HT1080 (cell line): ENCODE results near the gene HRNR. TPM values are rescaled to one million over a fixed set of nuclear protein-coding genes. Genes with fewer than 3 reads are reported as not detected.

Experiments used
- DNase-seq: peaks from one replicate; pipeline ENCODE4 v3.0.0-alpha.2; 2015; ENCODE audit warnings: low read depth
- total RNA-seq: library from RNA; depleted of rRNA; stranded (reverse); fragments of >200 nt; shearing (Covaris generic); gene quantifications from 2 replicates; pipeline ENCODE4 v1.2.3, GENCODE V29; 2014

HRNR gene
- total RNA-seq, 1 experiment from 2014 or later, result not detected

DNA sequence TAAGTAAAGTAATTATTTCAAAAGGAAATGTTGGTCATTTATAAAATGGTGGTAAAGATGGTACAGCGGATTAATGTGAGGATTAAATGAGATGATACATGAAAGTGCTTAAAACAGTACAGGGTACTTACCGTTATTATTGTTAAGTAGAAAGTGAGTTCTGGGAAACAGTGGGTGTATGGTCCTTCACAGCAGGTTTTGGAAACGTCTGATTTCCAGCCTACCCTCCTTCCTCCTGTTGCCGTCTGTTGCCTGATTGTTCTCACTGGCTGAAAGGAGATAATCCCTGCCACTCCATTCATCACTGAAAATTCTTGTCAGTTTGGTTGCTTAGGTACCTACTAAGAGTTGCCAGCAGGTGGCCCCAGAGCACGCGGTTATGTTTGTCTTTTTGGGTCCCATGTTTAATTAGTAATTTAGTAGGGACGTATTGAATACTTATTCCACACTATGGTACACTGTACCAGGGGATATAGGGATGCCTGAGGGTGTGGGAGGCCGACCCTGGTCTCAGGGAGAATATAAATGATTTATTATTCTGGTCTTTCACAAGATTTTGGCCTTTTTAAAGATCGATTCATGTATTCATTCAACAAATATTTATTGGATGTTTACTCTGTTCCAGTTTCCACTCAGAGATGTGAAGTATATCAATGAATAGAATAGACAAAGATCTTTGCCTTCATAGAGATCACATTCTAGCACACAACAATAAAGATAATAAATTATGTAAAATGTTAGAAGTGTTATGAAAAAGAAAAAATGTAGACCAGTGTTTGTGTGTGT lies 34.1 kb downstream of the HRNR start:
- DNase-seq, result peak; percentile 70

DNA sequence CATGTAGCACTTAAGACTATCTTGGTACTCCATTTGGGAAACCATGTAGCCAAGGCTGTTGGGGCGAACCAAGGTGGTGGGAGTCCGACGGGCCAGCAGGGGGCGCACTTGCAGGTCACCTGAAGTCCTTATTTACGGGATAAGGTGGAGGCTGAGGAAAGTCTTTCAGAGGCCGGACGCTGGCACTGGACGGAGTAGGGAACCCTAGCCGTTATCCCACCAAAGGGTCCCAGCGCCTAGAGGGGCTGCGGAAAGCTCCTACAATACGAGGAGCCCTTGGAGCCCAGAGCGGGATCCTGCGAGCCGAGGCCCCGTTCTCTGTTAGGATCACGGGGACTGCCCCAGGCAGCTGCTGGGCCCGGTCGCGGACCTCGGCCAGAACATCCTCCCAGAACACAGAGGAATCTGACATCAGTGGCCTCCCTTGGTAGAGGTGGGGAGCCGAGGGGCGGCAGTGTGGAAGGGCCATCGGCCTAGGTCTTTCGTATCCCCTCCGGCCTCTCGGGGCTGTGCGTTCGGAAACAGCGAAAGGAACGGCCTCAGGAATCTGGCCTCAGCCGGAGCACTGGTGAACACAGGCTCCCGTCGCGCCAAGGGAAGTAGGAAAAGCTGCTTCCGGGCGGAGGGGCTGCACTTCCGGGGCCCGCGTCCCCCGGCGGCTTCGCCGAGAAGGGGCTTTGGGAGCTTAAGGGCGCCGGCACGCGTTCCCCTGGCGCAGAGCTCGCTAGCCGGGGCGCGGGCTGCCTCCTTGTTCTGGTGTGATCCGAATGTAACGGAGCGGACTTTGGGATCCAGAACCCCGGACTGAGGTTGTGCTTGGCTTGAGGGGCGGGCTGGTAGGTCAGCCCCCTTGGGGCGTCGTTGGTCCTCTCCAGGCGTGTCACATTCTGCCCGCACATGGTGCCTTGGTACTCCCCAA lies 35.1 kb downstream of the HRNR start:
- peak; percentile 62 for DNase-seq

GRCh38 chr1:152186556-152187285 lies 37.3 kb downstream of the HRNR start:
- DNase-seq, result peak; percentile 77

- peak; percentile 80 for DNase-seq
These were observed 38.2 kb downstream of the HRNR start for GRCh38 chr1:152185544-152186391.

DNA sequence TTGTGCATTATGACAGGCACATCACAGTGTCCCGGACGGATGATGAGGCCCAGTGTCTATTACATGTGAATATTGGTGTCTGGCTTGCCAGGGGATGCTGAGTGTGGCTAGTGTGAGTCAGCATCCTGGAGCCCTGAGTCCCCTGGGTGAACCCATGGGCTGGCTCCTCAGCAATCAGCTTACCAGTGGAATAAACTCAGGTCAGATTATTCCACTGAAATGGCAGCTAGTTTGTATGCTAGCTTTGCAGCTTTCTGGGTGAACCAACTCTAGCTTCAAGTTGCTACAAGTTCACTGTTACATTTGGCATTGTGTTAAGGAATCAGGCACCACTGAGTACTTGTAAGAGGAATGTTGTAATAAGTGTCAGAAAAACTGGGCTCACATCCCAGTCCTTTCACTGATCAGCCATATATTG lies 41.0 kb downstream of the HRNR start:
- DNase-seq, result peak; percentile 92

GRCh38 chr1:152182431-152182830 lies 41.6 kb downstream of the HRNR start:
- peak; percentile 45 for DNase-seq

DNA sequence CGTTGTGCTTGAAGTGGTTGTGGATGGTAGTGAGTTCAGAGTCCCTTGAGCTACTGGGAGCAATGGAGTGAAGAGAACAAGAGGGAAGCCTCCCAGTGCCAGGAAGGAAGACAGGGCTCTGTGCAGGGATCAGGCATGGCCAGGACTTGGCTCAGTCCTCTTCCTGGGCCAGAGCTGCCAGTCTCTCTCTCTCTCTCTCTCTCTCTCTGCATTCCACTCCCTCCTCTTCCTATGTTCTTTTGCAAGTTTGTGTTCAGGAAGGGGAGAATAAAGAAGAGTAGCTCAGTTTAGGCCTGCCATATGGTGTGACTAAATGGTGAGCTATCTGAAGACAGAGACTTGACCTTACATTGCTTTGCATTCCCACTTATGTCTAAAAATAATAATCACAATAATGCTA lies 44.4 kb downstream of the HRNR start:
- DNase-seq, result peak; percentile 39

DNA sequence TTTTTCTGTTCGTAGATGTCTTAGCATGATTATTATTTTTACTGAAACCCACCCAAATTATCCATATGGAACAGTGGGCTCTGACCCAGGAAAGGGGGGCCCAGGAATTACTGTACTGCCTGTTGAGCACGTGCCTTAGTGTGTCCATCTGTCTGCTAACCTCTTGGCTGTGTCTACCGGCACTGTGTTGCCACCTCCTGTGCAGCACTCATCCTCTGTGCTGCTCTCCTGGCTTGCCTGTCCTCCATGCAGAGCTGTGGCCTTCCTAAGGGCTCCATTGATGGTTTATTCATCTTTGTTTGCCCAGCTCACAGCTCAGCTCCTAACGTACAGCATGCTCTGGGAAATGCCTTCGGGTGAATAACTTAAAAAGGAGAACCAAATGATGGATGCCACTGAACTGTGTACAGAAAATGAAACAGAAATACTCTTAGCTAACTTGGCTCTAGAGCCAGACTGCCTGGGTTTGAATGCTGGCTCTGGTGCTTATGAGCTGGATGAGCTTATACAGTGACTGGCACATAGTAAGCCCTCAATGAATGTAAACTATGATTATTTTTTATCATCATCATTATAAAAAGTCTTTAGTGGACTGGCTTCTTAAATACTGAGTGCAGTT lies 53.6 kb downstream of the HRNR start:
- no peak for DNase-seq

DNA sequence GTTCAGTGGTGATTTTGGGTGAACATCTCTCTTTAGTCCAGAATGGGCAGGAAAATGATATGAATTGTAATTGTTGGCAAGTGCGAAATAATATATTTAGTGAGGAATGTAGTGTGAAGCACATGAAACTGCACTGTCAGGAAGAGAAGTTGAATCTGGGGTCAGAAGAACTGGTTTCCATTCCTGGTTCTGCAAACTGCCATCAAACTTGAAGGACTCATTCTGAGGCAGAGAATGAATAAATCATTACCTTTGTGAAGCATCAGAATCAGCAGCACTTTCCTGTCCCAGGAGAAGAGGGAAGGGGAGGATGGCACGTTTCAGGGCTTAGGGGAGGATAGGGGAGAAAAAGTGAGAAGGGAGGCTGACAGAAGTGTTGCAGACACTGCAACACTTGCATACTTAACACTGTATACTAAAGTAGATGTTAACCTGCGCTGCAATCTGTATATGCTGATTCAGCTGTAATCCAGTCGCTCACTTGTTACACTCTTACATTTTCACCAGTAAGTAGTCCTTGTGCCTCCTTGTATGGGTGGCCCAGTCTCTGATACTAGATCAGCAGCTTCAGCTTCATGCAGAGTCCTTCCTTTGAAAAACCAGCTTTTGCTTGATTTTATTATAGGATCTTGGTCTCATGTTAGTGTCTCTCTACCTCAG lies 54.5 kb downstream of the HRNR start:
- DNase-seq, result no peak

DNA sequence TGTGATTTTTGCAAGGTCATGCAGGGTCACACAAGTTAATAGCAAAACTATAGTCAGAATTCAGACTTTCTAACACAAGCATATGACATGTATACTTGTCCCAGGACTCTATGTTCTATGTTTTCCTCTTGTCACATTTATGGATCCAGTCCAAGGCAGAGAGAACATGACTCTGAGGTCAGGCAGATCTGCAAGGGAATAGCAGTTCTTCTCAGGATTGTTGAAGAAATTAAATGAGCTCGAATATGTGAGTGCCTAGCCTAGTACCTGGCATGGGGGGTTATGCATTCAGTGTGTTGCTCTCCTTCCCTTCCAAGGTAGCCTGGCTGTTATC lies 55.5 kb downstream of the HRNR start:
- DNase-seq, result no peak

- peak; percentile 97 for DNase-seq
These were observed 56.0 kb downstream of the HRNR start for GRCh38 chr1:152167835-152168534.

DNA sequence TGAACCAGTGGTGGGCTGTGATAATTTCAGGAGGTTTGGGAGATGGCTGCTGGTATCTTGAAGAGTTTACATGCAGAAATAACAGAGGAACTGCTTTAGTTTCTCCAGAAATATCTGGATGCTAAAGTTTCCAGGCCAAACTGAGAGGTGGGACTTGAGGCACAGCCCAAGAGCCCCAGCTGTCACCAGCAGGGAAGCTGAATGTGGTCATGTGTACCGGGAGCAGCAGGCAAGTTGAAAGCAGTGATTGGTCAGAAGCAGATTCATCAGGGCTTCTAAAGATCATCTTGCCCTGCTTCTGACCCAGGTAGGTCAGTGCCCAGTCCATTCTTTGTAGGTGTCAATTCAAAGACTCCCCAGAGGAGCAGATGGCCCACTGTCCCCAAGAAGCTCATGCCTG lies 57.0 kb downstream of the HRNR start:
- DNase-seq, result no peak

DNA sequence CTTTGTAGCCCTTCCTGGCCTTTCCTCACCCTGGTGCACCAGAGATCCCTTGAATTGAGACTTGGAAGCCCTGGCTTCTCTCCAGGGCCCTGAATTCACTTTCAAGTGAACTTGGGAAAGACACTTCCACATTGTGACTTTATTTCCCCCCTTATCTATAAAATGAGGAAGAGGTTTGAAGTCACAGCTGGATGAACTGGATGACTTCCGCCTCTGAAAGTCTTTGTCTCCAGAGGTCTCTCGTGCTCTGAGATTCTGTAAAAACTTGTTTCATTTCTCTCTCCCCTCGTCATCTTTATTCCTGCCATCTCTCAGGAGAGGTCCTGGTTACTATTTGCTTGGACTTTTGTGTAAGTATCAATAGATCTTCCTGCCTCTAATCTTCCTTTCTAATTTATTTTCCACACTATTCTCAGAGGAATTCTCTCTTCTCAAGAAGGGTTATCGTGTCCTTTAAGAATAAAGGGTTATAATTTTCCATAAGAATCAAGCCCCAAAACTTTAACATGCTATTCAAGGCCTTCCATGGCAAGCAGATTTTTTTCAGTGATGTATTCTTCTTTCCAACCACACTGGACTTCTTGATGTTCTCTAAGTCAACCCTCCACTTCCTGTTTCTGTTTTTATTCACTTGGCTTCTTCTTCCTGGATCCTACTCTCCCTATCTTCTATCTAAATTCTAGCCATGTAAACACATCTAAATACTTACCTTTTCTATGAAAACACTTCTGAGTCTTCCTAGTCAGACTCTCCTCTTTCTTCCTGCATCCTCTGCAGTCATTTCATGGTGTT lies 58.5 kb downstream of the HRNR start:
- no peak for DNase-seq

DNA sequence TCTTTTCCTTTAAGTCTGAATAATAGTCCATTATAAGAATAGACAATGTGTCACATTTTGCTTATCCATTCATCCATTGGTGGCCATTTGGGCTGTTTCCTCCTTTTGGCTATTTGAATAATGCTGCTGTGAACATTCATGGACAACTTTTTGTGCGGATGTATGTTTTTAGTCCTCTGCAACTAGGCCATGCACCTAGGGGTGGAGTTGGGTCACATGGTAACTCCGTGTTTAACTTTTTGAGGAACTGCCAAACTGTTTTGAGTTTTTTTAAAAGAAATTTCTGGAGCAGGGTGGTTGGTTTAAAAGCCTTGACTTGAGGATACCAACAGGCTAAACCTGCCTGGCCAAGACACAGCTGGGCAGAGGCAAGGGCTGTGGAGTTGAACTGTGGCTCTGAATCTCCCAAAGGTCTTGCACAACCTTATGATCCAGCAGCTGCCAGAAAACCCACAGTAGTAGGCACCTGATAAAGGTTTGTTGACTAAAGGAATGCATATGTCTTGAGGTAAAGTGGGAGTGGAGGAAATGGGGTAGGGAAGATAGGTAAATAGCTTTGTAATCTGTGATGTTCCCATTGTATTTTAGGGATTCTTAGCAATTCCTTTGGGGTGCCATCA lies 59.4 kb downstream of the HRNR start:
- DNase-seq, result no peak

GRCh38 chr1:152162792-152163463 lies 61.1 kb downstream of the HRNR start:
- peak; percentile 92 for DNase-seq
